AG09309 (cell line): Measurements from ENCODE around the gene PIR.

Experiments
- DNase-seq: peaks from one replicate; pipeline ENCODE4 v3.0.0-alpha.2; 2010; ENCODE audit warnings: low read depth
- H3K4me3 ChIP-seq: 2 replicates; pipeline ENCODE4 v1.5.1; 2011; ENCODE audit warnings: mild to moderate bottlenecking, low read depth, low read length, moderate library complexity; ENCODE audit not compliant: control insufficient read depth
- CTCF ChIP-seq: IDR thresholded peaks from 2 replicates; pipeline ENCODE4 v1.5.1; 2011; ENCODE audit warnings: mild to moderate bottlenecking, low read depth, low read length, inconsistent platforms; ENCODE audit not compliant: insufficient read depth, control insufficient read depth; ENCODE audit errors: missing control alignments

The PIR gene

GRCh38 chrX:15384304-15384703 is 108.8 kb downstream of the PIR start, which contains the start of gene VEGFD:
TSS of gene VEGFD (minus strand) at chrX:15384413. CDS start at chrX:15383946, 467 bp downstream.
- no peak for TF ChIP-seq CTCF
- no peak for DNase-seq

GRCh38 chrX:15382813-15383212 is 110.3 kb downstream of the PIR start:
- no peak for TF ChIP-seq CTCF
- DNase-seq = no peak
- H3K4me3 ChIP-seq = no peak overlapping the region

More at GRCh38 chrX:15384304-15384703, 108.8 kb downstream of the PIR start, which contains the start of gene VEGFD:
- H3K4me3 ChIP-seq = no peak within 1 kb of the TSS

- no peak overlapping the region for H3K4me3 ChIP-seq
- TF ChIP-seq CTCF = no peak
- no peak for DNase-seq
Measured at GRCh38 chrX:15376956-15377355, 116.2 kb downstream of the PIR start.

GRCh38 chrX:15373976-15374375 is 119.2 kb downstream of the PIR start:
- no peak overlapping the region for H3K4me3 ChIP-seq
- no peak for DNase-seq
- TF ChIP-seq CTCF = no peak

- TF ChIP-seq CTCF = no peak
- DNase-seq = no peak
- no peak overlapping the region for H3K4me3 ChIP-seq
Measured at GRCh38 chrX:15366506-15367352, 126.4 kb downstream of the PIR start.

GRCh38 chrX:15359701-15360100 is 133.4 kb downstream of the PIR start:
- DNase-seq = no peak
- TF ChIP-seq CTCF = no peak

More at GRCh38 chrX:15359701-15360100, 133.4 kb downstream of the PIR start:
- H3K4me3 ChIP-seq = no peak overlapping the region
